ENCODE results near the gene ARHGAP26.

The ARHGAP26 gene, protein sequence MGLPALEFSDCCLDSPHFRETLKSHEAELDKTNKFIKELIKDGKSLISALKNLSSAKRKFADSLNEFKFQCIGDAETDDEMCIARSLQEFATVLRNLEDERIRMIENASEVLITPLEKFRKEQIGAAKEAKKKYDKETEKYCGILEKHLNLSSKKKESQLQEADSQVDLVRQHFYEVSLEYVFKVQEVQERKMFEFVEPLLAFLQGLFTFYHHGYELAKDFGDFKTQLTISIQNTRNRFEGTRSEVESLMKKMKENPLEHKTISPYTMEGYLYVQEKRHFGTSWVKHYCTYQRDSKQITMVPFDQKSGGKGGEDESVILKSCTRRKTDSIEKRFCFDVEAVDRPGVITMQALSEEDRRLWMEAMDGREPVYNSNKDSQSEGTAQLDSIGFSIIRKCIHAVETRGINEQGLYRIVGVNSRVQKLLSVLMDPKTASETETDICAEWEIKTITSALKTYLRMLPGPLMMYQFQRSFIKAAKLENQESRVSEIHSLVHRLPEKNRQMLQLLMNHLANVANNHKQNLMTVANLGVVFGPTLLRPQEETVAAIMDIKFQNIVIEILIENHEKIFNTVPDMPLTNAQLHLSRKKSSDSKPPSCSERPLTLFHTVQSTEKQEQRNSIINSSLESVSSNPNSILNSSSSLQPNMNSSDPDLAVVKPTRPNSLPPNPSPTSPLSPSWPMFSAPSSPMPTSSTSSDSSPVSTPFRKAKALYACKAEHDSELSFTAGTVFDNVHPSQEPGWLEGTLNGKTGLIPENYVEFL

DNA sequence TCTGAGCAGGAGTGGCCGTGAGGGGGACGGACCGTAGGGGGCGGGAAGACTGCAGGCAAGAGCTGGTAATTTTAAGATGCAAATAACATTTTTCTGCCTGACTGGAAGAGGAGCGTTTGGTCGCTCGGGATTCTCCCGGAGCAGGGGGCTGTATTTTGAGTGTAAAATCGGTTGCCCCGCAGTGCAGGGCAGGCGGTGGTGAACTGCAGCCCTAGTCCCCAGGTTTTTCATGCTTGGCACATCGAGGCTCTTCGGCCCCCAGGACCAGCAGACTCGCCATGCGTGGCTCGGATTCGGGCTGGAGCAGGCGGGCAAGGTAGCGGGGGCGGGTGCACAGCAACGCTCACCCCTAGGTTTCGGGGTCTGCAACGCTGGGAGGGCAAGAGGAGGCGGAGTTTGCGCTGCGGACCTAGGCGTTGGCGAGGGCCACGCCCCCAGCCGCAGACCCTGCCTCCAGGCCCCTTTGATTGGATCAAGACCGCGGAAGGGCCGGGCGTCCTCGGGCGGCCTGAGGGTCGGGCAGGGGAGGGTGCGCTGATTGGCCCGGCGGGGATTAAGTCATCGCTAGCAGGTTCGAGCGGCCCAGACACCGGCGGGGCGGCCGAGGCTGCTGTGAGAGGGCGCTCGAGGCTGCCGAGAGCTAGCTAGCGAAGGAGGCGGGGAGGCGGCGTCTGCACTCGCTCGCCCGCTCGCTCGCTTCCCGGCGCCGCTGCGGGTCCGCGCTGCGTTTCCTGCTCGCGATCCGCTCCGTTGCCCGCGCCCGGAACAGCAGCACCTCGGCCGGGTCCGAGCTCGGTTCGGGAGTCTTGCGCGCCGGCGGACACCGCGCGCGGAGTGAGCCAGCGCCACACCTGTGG is at the start of gene ARHGAP26:
Gene ARHGAP26, plus strand, starts transcription at position 585 of the 857 bp plus-strand sequence. CDS start 385 bp downstream, outside the sequence.
- DNase-seq (ENCODE audit: low spot score) = peak; percentile 96

DNA sequence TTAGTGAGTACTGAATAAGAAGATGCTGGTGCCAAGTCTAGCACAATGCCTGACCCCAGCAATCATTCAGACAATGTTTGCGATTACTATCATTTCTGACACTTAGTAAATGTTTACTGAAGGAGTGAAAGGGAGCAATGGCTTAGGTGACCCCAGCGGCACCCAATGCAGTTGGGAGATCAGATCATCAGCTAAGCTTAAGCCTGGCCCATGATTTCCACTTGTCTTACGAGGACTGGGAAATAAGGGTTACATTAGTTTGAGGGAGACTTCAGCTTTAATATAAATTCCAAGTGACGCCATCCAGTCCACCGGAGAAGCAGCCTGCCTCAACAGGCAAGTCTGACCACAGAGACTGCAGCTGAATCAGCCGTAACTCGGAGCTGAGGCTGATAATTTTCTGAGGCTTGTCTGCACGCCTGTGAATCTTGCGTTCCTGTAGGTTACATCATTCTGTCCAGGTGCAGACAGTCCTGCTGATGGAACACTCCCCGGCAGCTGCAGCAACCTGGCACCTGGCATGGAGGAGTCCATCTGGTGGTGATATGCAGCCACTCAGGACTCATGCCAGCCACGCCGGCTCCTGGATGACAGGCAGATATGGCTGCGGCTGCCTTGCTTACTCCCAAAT is 49.4 kb upstream of the ARHGAP26 start:
- DNase-seq (ENCODE audit: low spot score) = no peak

DNA sequence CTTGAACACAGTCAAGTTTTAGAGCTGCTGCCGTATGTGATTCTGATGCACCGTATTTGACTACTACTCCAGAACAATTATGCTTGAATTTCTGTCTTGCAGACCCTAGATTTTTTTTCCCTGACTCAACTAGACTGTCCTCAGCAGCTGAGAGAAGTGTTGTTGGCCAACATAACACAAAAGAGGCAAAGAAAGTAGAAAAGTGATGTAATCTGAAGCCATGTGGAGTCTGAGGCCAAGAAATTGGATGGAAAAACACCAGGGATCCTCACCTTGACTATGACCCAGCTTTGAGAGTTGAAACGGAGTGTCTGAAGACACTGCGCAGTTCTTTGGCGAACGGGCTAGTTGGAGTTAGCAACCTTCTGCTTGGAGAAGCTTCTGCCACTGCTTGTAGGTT is 48.0 kb upstream of the ARHGAP26 start:
- DNase-seq (ENCODE audit: low spot score) = peak; percentile 39

DNA sequence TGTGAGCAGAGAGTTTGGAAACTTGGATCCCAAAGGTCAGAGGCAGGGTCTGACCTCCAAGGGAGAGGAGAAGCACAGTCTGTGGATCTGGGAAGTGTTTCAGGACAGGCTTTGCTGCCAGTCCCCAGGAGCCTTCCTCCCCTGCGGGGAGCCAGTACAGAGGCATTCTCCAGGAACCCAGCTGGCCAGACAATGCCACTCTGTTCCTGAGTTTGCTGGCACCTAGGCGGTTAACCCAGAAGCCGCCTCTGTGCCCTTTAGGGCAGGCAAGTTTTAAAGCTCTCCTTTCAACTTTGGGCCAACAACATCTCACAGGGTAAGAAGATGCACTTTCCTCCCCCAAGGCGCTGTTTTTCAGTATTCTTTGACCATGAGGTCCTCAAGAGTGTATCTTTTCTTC is 47.3 kb upstream of the ARHGAP26 start:
- DNase-seq (ENCODE audit: low spot score) = peak; percentile 28

DNA sequence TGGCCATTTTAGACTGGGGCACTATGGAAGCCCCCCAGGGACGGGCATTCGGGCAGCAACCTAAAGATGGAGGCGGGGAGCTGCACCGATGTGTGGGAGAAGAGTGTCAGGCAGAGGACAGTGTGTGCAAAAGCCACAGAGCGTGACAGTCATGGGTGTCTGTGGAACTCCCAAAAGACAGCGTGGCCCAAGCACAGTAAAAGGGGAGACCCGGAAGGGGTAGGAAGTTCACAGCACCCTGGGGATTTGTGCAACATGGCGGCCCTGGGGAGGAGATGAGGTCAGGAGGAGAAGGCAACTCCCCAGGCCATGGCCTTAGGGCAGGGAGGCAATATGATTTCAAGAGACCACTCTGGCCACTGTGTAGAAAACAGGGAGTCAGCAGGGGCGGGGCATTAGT is 45.4 kb upstream of the ARHGAP26 start:
- DNase-seq (ENCODE audit: low spot score) = no peak

DNA sequence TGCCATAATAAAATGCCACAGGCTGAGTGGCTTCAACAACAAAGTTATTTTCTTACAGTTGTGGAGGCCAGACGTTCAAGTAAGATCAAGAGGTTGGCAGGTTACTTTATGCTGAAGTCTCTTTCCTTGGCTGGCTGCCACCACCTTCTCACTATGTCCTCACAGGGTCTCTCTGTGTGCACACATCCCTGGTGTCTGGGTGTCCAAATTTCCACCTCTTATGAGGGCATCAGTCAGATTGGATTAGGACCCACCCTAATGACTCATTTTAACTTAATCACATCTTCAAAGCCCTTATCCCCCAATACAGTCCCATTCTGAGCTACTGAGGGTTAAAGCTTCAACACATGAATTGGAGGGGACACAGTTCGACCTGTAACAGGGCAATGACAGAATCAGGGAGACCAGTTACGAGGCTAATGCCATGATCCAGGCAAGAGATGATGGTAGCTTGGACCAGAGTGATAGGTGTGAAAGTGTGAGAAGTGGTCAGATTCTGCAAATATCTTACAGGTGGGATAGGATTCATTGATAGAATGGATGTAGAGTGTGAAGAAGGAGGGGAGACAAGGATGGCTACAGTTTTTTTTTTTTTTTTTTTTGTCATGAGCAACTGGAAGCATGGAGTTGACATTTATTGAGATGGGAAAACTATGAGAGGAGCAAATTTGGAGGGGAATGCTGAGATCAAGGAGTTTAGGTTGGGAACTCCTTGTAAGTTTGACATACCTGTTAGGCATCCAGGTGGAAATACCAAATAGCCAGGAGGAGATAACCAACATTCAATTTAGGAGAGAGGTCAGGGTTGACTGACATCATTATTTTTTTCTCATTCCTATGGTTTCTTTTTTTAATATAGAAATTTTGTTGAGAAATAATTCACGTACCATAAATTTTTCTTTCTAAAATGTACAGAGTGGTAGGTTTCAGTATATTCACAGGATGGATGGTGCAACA is 44.7 kb upstream of the ARHGAP26 start:
- DNase-seq (ENCODE audit: low spot score) = no peak

DNA sequence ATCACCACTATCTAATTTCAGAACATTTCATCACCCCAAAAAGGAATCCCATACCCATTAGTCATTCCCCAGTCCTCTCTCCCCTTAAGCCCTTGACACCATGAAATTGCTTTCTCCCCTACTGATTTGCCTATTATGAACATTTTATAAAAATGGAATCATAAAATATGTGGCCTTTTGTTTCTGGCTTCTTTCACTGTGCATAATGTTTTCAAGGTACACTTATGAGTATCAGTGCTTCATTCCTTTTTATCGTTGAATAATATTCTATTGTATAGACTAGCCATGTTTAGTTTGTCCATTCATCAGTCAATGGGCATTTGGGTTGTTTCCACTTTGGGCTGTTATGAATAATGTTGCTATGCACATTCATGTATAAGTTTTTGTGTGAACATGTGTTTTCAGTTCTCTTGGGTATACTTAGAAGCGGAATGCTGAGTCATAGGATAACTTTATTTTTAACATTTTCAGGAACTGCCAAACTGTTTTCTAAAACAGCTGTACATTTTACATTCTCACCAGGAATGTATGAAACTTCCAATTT is 43.9 kb upstream of the ARHGAP26 start:
- DNase-seq (ENCODE audit: low spot score) = no peak

DNA sequence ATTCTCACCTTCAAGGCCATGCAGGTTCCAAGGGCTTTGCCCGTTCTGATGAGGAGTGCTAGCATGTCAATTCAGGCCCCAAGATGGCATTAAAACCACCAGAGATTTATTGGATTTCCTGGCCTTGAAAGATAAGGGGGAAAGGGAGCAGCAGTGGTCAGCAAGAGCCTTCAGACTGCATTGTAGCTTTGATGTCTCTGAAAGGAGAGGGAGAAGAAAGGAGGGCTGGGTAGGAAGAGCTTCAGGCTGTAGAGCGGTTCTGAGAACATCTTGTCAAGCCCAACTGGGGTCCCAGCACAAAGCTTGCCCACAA is 42.5 kb upstream of the ARHGAP26 start:
- no peak for DNase-seq (ENCODE audit: low spot score)

DNA sequence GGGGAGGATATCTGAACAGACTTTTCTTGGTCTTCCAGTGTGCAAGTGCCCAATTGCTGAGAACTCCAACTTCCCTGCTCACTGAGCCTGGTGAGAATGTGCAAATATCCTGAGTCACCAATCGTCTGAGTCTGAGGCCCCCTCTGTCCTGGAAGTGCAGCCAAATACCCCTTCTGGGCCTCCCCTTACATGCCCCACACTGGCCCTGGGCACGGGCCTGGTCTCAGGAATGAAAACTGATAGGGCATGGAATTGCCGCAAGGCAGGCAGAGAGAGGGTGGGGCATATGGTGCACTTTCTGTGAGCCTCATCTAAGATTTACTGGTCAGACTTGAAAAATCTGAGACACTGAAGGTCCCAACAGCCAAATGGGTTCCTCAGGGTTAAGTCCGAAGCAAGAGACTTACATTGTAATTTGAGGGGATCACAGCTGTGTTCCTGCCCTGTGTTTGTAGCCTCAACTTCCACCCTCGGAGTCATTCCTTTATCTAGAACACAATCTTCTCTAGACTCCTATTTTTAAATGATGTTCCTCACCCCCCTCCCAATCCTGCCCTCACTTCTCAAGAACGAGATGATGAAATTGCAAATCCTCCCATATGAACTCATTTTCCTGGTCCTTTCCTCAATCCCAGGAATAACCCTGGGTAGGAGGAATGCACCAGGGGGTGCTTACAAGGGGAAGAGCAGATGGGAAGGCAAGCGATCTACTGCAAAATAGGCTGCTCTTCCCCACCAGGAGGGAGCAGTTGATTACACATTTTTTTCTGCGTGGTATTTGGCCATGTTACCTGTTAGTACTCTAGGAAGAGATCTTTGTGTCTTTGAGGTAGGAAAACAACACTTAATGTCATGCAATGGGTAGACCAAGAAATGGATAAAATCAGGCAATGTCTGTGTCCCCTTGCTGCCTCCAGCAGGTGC is 34.6 kb upstream of the ARHGAP26 start:
- no peak for DNase-seq (ENCODE audit: low spot score)

DNA sequence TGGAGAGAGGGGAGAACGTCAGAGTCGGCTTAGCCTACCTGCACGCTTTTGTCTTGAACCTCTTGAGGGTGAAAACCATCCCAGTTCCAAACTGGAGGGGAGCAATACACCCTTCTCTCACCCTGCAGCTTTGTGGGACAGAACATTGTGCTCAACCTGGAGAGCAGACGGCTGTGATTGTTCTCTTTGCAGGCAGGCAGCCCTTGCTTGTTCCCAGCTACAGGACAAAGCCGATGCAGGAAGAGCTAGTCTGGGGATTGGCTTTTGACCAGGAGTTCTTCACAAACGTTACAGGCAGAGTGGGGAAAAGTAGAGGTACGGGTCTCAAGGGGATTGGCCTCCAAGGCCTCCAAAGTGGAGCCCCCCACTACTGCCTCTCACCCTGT is 33.9 kb upstream of the ARHGAP26 start:
- no peak for DNase-seq (ENCODE audit: low spot score)

DNA sequence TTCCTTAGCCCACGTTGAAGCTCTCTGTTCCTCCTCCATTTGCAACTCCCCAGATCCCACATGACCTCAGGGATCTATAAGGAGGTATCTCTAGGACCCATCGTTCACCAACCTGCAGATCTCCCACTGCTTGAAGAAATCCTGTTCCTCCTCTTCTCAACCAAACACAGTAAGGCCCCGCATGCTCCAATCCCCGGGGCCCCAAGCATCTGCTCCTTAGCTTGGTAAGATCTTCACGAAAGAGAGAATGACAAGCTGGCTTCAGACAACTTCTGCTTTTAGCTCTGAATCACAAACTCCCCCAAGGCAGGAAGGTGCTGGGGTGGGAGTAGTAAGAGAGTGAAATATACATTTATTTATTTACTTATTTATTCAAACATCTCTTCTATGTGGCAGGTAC is 33.0 kb upstream of the ARHGAP26 start:
- no peak for DNase-seq (ENCODE audit: low spot score)

DNA sequence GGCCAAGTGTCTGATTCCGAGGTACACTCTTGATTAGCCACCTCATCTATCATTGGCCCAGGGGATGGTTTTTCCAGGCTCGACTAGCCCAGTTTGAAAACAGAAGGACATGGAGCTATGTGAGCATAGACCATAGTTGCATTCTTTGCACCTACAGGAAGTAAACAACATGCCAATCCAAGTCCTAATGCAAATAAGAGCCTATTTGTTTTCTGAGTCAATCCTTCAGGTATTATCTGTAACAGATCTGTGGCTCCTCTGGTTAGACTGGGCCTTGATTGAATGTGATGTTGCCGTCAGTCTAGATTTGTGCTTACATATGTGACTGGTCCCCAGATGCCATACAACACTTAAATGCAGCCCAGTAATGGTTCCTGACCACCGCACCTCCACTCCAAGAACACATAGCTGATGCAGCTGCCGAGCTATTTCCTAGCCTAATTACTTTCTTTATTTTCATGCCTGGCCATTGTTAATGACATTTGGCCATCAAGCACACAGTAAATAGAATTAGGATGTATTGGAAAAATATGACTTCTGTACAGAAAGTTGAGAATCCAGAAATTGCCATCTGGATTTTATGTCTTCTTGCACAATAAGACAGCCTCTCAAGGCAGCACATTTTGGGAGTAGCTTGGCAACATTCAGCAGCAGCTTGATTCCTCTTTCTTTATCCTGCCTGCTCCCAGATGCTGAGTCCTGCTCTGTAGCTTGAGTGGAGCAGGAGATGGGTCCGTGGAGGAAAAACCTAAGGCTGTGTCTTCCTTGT is 29.5 kb upstream of the ARHGAP26 start:
- no peak for DNase-seq (ENCODE audit: low spot score)

DNA sequence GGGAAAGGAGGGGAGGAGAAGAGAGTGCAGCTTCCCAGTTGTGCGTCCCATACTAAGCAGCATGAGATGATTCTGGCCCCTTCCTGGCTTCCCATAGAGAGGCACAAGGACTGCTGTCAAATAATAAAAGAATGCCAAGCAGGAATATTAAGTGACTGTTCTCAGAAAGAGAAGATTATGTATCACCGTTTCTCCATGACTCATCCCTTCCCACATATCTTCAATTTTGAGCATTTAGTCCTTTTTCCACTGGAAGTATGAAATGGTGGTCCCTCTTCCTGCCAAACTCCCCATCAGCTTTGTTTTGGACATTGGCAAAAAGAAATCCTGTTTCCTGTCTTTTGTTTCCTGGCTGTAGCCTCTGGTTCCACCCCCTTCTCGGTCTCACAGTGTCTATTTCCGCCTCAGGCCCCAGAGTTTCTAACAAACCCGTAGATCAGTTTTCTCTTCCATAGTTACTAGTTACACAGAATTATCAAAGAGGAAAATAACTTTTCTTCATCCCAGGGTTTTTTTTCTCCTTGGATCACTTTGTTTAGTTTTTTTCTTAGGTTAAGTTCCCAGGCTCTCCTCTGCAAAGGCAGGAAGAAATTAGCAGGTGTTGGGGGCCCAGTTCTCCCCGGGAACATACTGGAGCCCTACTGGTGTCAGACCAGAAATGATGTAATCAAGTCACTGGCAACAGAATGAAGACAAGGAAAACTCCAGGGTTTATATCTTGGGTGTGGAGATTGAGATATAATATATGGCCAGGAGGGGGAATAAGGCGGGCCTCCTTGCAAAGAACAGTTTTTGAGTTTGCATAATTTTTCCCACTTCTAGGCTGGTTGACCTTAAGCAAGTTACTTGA is 26.4 kb upstream of the ARHGAP26 start:
- no peak for DNase-seq (ENCODE audit: low spot score)

DNA sequence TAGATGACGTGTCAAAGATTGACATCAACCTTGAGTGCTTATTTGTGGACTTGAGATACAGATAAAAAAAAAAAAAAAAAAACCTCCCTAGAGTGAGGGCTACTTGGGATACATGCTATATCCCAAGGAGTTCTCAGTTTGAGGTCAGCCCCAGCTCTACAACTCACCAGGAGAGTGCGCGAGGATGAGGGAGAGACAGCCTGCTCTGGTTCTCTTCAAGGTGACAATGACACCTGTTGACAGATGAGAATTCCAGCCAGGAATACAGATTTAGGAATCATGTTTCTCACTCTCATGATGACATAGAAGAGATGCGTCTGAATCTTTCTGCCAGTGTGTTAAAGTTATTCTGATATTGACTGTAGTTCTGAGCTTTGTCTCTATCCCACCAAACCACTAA is 24.9 kb upstream of the ARHGAP26 start:
- DNase-seq (ENCODE audit: low spot score) = no peak

DNA sequence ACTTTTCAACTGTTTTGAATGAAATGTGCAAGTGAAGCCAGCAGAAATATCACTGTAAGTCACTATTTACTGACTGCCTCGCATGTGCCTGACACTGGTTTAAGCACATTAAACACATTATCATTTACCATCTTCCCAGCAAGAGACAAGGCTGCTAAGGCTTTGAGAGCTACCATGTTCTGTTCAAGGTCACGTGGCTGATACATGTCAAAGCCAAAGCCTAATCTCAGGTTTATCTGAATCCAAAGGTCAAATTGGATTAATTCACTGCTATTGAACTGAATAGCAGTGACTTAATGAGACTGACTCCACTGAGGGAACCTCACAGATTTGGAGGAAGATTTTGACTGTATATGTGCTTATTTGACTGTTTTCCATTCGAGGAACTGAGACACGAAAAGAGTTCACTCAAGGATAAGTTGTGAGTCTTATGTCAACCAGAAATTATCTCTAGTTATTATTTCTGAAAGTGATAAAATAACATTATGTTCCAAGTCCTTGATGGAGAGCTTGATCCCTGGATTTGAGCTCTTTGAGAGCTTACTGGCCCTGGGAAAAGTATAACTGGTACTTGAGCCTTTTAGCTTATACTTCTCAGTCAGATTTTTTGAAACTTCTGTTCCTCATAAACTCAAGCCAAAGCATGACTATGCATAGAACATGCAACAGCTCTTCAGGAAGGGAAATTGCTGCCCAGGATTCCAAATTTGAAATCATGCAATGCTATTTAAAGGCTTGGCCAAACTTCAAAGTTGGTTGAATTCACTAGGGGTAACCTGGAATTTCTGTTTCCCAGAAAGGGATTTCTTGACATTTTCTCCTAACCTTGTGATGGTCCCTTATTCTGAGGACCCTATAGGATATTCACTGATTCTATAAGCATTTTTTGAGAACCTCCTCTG is 23.4 kb upstream of the ARHGAP26 start:
- DNase-seq (ENCODE audit: low spot score) = no peak

DNA sequence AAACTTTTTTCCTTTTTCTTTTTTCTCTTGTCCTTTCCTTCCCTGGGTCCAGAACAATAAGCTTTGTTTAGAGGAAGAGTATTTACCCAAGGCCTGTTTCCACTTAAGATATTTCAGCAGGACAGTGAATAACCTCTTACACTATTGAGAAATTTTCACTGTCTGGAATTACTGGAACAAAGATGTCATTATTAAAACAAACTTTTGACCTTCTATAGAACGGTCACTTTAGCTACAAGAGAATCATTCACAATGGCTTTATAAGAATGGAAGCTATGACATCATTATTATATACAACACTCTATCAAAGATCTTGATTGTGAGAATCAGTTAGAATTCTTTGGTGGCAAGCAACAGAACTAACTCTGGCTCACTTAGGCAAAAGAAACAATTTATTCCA is 22.0 kb upstream of the ARHGAP26 start:
- no peak for DNase-seq (ENCODE audit: low spot score)
